Measurements from ENCODE around the gene CDKAL1.
"Not testable (repeated sequence)": the region's sequence is repeated elsewhere in the genome, so short reads cannot be mapped to it uniquely, and the experiment has no call there.

The CDKAL1 gene

GRCh38 chr6:20805021-20805420 is 270.8 kb downstream of the CDKAL1 start:
- no peak for DNase-seq

GRCh38 chr6:20806669-20807068 is 272.4 kb downstream of the CDKAL1 start:
- no peak for DNase-seq

GRCh38 chr6:20808439-20808838 is 274.2 kb downstream of the CDKAL1 start:
- no peak for DNase-seq

- DNase-seq = no peak
Measured at GRCh38 chr6:20808924-20809323, 274.7 kb downstream of the CDKAL1 start.

GRCh38 chr6:20810727-20811108 is 276.5 kb downstream of the CDKAL1 start:
- no peak for DNase-seq

GRCh38 chr6:20811109-20811761 is 277.0 kb downstream of the CDKAL1 start:
- peak in 1 of 4 experiments; percentile 1 for DNase-seq

GRCh38 chr6:20812776-20813175 is 278.5 kb downstream of the CDKAL1 start:
- no peak for DNase-seq

- DNase-seq = peak in 1 of 4 experiments; percentile 3
Measured at GRCh38 chr6:20814494-20814893, 280.2 kb downstream of the CDKAL1 start.

- DNase-seq = no peak
Measured at GRCh38 chr6:20816126-20816525, 281.9 kb downstream of the CDKAL1 start.

GRCh38 chr6:20817806-20818320 is 283.6 kb downstream of the CDKAL1 start:
- DNase-seq = no peak

GRCh38 chr6:20819774-20820400 is 285.6 kb downstream of the CDKAL1 start:
- DNase-seq = no peak

GRCh38 chr6:20826378-20826777 is 292.1 kb downstream of the CDKAL1 start:
- peak in 1 of 4 experiments; percentile 5 for DNase-seq

GRCh38 chr6:20827798-20828197 is 293.5 kb downstream of the CDKAL1 start:
- DNase-seq = peak in 2 of 4 experiments; percentile 13 to 35

- DNase-seq = no peak
Measured at GRCh38 chr6:20830576-20830975, 296.3 kb downstream of the CDKAL1 start.

GRCh38 chr6:20831251-20831650 is 297.0 kb downstream of the CDKAL1 start:
- not testable (repeated sequence) for DNase-seq

GRCh38 chr6:20833881-20834515 is 299.7 kb downstream of the CDKAL1 start:
- no peak for DNase-seq

- no peak for DNase-seq
Measured at GRCh38 chr6:20835315-20836010, 301.2 kb downstream of the CDKAL1 start.

- no peak for DNase-seq
Measured at GRCh38 chr6:20837189-20837588, 302.9 kb downstream of the CDKAL1 start.

GRCh38 chr6:20838113-20838512 is 303.9 kb downstream of the CDKAL1 start:
- no peak for DNase-seq

GRCh38 chr6:20839630-20840029 is 305.4 kb downstream of the CDKAL1 start:
- DNase-seq = no peak

GRCh38 chr6:20840675-20841074 is 306.4 kb downstream of the CDKAL1 start:
- no peak for DNase-seq

GRCh38 chr6:20841806-20842205 is 307.5 kb downstream of the CDKAL1 start:
- no peak for DNase-seq

- DNase-seq = no peak
Measured at GRCh38 chr6:20845592-20845991, 311.3 kb downstream of the CDKAL1 start.
